ENCODE measurements around the gene NR2F2.
A peak's percentile ranks its signal among the peaks of the same experiment; 100 is the strongest.

NR2F2 gene

GRCh38 chr15:96316953-96317629, 13.4 kb upstream of the NR2F2 start:
- no peak for DNase-seq (ENCODE audit: low spot score)

GRCh38 chr15:96320107-96320506, 10.4 kb upstream of the NR2F2 start:
- peak; percentile 22 for DNase-seq (ENCODE audit: low spot score)
- TF ChIP-seq, protein P1, sequence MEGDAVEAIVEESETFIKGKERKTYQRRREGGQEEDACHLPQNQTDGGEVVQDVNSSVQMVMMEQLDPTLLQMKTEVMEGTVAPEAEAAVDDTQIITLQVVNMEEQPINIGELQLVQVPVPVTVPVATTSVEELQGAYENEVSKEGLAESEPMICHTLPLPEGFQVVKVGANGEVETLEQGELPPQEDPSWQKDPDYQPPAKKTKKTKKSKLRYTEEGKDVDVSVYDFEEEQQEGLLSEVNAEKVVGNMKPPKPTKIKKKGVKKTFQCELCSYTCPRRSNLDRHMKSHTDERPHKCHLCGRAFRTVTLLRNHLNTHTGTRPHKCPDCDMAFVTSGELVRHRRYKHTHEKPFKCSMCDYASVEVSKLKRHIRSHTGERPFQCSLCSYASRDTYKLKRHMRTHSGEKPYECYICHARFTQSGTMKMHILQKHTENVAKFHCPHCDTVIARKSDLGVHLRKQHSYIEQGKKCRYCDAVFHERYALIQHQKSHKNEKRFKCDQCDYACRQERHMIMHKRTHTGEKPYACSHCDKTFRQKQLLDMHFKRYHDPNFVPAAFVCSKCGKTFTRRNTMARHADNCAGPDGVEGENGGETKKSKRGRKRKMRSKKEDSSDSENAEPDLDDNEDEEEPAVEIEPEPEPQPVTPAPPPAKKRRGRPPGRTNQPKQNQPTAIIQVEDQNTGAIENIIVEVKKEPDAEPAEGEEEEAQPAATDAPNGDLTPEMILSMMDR (IDR thresholded peaks at IDR 0.05; ENCODE audit: extremely low read depth, missing control alignments), result no peak

More at GRCh38 chr15:96316953-96317629, 13.4 kb upstream of the NR2F2 start:
- TF ChIP-seq, protein P1 (IDR thresholded peaks at IDR 0.05; ENCODE audit: extremely low read depth, missing control alignments), result no peak

- no peak for DNase-seq (ENCODE audit: low spot score)
- TF ChIP-seq, protein P1 (IDR thresholded peaks at IDR 0.05; ENCODE audit: extremely low read depth, missing control alignments), result no peak
Observed at GRCh38 chr15:96320703-96321638, 9.5 kb upstream of the NR2F2 start.

DNA sequence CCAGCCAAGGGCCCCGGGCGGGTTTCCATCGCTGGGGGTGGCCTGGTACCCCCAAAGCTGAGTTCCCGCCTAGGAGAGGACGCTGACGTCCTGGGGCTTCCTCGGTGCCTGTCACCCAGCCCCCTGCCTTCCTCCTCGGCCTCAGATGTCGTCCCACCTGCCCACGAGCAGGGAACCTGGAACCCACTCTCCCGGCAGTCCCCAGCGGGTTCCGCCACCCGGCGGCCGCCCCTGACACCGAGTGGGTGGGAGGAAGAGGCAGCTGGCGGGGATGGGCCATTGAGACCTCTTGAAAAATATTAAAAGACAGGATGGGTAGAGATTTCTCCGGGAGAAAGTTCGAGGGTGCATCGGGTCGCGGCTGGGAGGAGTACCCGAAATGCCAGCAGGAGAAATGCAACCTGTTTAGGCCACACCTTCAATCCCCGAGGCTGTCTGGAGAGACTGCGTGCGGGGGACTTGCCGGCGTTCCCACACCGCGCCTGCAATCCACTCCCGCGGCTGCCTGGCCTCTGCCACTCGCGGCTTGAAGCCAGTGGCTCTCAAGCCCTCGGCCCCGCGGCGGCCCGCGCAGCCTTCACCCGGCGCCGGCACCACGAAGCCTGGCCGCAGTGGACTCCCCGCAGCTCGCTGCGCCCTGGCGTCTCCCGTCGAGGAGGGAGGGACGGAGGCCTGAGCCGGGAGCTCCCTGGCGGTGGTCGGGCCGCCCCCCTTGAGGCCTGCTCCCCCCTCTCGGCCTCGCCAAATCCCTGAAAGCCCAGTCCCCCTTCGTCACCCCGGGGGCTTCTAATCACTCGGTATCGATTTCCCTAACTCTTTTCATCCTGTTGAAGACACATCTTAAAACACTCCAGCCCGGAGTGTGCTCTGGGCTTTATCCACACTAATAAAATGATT, 8.6 kb upstream of the NR2F2 start:
- TF ChIP-seq, protein P1 (IDR thresholded peaks at IDR 0.05; ENCODE audit: extremely low read depth, missing control alignments), result no peak

DNA sequence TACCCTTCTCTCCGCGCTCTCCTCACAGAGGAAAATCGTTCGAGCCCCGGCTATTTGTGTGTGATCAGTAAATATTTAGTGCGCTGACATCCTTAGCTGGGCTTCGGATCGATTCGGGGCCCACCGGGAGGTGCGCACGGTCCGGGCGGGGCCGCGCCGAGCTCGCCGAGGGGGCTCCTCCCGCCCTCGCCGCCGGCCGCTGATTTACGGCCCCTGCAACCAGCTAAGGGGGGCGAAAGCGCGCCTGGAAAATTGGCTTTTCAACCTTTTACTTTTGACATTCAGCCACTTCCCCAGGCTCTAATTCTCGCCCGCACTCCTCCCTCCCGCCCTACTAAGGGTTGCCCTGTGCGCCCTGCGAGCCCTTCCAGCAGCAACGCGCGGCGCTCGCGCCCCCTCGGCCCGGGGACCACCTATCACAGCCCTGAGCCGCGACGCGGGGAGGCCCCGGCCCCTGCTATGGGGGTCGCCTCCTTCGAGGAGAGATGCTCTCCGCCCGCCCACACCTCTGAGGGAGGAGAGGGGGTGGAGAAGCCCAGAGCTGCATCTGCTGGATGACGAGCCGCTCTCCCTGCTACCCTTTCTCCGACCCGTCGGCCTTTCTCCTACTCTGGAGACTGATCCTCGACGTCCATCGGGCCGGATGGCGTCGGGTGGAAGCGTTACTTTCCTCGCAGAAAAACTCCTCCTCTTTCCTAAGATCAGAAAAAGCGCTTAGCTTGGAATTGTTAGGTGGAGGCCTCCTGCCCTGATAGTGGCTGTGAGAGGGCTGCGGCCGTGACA, 7.8 kb upstream of the NR2F2 start:
- TF ChIP-seq, protein P1 (IDR thresholded peaks at IDR 0.05; ENCODE audit: extremely low read depth, missing control alignments), result no peak
- DNase-seq (ENCODE audit: low spot score), result peak; percentile 24

More for the DNA sequence above, 8.6 kb upstream of the NR2F2 start:
- DNase-seq (ENCODE audit: low spot score), result peak; percentile 28

DNA sequence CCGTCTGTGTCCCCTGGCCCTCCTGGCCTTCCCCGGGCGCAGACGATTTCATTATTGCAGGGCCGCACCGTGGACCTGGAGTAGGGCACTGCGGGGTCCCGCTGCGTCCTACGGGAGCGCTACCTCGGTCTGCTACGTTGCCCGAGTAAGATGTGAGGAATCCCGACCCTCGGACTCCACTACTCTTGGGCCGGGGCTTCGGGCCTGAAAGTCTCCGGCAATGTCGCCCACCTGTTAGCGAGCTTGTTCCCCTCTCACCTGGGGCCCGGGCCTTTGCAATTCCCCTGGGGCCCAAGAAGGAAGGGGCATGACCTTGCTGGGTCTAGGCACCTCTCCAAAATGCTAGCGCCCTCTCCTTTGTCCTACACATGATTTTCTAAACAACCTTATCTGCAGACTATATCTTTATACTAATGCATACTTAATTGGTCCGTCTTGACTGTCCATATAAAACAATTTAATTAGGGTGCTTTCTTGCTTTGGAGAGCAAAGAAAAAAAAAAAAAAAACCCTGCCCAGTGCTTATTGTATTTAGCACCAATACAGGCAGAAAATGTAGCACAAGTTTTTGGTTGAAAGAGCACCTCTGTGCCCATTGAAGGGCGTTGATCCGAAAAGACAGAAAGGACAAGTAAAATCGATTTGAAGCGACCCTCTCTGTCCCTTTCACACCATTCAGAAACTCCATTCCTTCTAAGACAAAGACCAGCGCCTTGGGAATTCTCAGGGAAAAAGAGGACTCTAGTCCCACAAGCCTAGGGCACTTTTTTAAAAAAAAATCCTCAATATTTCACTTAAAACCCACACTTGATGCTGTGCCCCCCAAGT, 7.0 kb upstream of the NR2F2 start:
- no peak for DNase-seq (ENCODE audit: low spot score)
- TF ChIP-seq, protein P1 (IDR thresholded peaks at IDR 0.05; ENCODE audit: extremely low read depth, missing control alignments), result no peak
